Heart left ventricle (tissue), 13 donors: ENCODE measurements around the gene SLC10A7.

Experiments
- CTCF ChIP-seq, 12 donors: fragments of 200-600 bp; sonication (generic) in 4 of 12; IDR thresholded peaks; one replicate each; pipeline versions ENCODE4 v1.5.0 to v1.8.0; 2018 to 2022; ENCODE audit warnings: antibody characterized with exemption in 12 of 12, mild to moderate bottlenecking in 5 of 12
- POLR2A ChIP-seq, 2 donors: fragments of 450-650 bp; IDR thresholded peaks; one replicate each; pipeline ENCODE4 v1.6.1; 2017; ENCODE audit warnings: antibody characterized with exemption in 2 of 2, mild to moderate bottlenecking in 2 of 2, moderate library complexity in 2 of 2
- donor health status: ischemic (EF 13 %, LVEDD 7.1; RV severe dilation, severe dysfunction).
- donor health status: DM: no; HTN: yes; CAD: no.
- donor health status: DM: no; HTN: no; CAD: no.
- donor health status: ischemic (EF 25% LVEDD 6.9; RV normal size, moderate dysfunction).
- donor health status: ischemic (EF 25% LVEDD 5.7; RV mildly dilated, moderate dysfunction).
- donor health status: ischemic (EF 35%, LVEDD 5.7; RV mildly dilated, moderate dysfunction).
- donor health status: nonischemic (EF 11% LVEDD 7.7; RV severe dilation, severe dysfunction).
- donor health status: DM: yes; HTN: yes; CAD: no.
- donor health status: PGD.
- donor health status: ischemic (EF 29% LVEDD 5.4; RV normal size, mild dysfunction).
- donor health status: nonischemic (EF 23%, LVEDD 6.1; RV moderate dilation, normal function).

GRCh38 chr4:146232131-146232722 is 289.5 kb downstream of the SLC10A7 start:
- no peak for TF ChIP-seq CTCF (IDR thresholded peaks at IDR 0.05)
- TF ChIP-seq POLR2A (IDR thresholded peaks at IDR 0.05): no peak
